ENCODE data around the gene MRPL20. TPM values are rescaled to one million over a fixed set of nuclear protein-coding genes. Genes with fewer than 3 reads are reported as not detected.
"Not testable (repeated sequence)": the region's sequence is repeated elsewhere in the genome, so short reads cannot be mapped to it uniquely, and the experiment has no call there.

MRPL20 gene
- 111 TPM for polyA plus RNA-seq (ENCODE audit: insufficient read length)

DNA sequence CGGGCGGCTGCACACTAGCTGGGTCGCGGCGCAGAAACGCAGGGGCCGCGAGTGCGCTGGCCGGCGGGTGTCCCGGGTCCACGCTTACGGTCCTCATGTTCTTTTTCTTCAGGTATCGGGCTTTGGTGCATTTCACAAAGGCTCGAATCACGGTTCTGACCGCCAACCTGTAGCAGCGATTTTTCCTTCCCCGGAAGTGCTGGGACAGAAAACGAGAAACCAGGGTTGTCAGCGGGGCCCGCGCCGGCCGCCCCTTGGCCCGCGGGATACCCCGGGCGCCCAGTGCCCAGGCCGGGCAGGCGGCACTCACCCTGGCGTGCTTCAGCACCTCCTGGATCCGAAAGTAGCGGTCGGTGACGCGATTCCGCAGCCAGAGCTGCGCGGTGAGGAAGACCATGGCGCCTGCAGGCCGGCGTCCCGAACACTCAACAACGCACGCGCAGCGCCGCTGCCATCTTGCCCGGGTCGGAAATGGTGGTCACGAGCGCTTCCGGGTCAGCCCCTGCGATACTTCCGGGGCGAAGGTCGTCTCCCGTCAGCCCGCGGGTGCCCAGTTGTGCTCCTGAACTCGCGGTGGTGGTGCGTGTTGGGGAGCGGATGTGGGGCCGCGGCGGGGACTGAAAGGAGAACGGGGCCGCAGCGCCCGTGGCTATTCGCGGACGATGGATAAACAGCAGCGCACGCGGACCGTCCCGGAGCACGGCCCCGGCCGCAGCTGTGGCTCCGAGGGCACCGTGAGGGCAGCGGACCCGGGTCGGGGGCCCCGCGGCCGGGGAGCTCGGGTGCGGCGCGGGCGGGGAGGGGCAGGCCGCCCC is at the start of gene MRPL20:
Gene MRPL20 (minus strand): TSS at position 473 of the 815 bp plus-strand sequence. CDS start 76 bp downstream, at position 397.
- DNase-seq (ENCODE audit: low read depth), result peak; percentile 77

DNA sequence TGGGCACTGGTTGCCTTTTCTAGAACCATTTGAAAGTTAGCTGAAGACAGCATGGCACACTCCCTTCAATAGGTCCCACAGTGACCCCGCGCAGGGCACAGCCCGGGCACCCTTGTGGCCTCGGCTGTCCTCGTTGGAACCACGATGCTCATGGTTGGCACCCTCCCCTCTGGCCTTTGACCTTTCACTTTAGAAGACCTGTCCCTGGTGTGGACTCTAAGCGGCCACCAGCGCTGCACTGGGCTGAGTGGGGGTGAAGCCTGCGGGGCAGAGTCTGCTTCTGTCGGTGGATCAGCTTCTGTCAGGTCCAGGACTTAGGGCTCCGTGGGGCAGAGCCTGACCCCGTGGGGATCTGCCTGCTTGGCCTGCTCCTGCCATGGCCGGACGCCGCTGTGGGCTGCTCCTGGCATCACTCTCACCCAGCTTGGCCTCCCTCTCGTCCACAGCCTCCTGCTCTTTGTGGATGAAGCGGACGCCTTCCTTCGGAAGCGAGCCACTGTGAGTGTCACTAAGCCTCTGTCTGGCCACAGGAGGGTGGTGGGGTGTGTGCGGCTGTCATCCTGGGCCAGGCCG is 49.7 kb upstream of the MRPL20 start:
- DNase-seq (ENCODE audit: low read depth), result not testable (repeated sequence)

DNA sequence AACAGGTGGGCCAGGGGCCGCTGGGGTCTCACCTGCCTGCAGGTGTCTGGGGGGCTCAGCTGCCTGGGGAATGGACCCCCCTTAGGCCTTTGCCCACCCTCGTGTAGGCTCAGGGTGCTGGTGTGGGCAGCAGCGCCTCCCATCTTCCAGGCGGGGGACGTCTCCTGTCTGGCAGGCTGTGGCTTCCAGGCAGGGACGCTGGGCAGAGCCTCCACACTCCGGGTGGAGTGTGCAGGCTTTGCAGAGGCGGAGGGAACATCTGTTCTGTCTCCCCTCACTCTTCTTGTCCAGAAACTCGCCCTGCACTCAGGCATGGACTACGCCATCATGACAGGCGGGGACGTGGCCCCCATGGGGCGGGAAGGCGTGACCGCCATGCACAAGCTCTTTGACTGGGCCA is 48.8 kb upstream of the MRPL20 start:
- DNase-seq (ENCODE audit: low read depth), result not testable (repeated sequence)

DNA sequence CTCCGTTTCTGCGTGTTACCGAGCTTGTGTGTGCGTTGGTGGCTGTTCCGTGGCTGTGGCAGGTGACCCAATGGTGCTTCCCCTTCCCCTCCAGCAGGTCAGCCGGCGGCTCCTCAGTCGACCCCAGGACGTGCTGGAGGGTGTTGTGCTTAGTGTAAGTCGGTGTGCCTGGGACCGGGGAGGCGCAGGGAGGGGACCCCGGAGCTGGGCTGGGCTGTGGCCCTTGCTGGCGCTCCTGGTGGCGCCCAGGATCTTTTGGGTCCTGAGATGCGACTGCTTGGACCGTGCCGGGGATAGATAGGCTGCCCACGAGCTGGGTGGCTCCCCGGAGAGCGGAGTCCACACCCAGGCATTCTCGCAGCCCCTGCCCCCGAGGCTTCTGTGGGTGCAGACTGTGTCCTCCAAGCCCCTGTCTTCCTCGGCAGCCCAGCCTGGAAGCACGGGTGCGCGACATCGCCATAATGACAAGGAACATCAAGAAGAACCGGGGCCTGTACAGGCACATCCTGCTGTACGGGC is 48.3 kb upstream of the MRPL20 start:
- no peak for DNase-seq (ENCODE audit: low read depth)

DNA sequence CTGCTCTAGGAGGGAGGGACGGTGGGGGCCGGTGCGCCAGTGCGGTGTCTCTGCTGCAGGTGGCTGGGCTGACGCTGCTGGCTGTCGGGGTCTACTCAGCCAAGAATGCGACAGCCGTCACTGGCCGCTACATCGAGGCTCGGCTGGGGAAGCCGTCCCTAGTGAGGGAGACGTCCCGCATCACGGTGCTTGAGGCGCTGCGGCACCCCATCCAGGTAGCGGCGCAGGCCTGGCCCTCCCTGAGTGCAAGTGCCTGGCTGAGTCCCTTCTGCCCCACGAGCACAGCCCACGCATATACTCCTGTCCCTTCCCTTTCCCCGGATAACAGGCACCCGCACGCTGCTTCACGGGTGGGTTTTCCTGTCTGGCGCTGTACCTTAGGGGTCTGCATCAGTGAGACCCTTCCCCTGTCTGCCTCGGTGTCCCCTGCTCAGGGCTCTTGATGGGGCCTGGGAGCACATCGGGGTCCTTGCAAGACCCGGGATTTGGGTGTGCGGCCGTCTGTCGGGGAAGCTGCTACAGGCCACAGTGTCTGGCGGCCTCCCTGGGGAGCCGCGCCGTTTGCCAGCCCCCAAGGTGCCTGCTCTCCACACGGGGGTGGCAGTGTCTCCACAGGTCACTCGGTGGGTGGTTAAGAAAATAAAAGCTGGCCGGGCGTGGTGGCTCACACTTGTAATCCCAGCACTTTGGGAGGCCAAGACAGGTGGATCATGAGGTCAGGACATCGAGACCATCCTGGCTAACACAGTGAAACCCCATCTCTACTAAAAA is 47.4 kb upstream of the MRPL20 start:
- DNase-seq (ENCODE audit: low read depth), result not testable (repeated sequence)

DNA sequence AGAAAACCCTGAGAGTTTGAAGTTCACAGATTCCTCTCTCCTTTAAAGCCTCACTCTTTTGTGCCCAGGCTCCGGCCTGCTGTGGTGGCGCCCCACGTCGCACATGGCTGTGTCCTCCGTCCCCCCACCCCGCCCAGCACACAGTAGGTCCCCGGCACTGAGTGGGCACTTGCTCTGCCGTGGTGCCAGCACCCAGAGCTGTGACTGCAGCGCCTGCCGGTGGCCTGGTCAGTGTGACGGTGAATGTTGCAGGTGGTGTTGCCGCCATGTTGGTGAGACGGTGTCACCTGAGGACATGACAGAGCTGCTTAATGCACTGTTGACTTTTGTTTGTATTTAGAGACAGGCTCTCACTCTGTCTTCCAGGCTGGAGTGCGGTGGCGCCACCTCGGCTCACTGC is 45.8 kb upstream of the MRPL20 start:
- DNase-seq (ENCODE audit: low read depth), result no peak

DNA sequence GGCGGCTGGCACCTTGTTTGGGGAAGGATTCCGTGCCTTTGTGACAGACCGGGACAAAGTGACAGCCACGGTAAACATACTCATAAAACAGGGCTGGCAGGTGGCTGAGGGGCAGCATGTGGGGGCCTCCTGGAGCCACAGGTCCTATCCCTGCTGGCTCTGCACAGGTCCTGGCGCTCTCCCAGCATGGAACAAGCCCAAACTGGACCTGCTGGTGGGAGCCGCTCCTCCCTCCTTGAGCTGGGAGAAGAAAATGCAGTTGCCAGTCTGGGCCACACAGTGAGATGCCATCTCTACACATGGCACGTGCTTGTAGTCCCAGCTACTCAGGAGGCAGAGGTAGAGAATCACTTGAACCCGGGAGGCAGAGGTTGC is 45.3 kb upstream of the MRPL20 start:
- DNase-seq (ENCODE audit: low read depth), result not testable (repeated sequence)

DNA sequence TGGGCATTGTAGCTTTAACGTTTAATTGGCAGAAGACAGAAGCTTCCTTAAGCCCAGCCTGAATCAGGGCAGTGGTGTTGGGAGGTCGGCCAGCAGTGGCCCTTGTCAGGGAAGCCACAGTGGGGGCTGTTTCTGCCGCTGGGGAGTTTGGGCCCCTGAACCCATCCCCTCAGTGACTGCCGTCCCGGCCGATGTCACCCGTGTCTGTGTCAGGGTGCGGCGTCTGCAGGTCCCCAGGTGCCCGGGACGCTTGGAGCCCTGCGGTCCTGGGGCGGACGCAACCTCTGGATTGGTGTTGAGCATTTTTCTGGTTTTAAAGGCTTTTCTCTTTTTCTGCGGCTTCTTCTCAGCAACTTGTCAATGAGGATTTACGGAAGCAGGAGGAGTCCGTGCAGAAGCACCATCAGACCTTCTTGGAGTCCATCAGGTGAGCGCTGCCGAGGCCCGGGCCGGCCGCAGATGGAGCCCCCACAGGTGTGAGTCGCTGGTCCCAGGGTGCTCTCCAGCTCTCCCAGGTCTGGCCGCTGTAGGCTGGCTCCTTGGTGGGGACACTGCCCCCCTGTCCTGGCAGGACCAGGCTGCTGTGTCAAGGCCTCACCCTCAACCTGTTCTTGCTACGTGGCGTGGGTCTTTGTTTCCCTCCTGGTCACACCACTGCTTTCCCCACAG is 44.7 kb upstream of the MRPL20 start:
- no peak for DNase-seq (ENCODE audit: low read depth)

DNA sequence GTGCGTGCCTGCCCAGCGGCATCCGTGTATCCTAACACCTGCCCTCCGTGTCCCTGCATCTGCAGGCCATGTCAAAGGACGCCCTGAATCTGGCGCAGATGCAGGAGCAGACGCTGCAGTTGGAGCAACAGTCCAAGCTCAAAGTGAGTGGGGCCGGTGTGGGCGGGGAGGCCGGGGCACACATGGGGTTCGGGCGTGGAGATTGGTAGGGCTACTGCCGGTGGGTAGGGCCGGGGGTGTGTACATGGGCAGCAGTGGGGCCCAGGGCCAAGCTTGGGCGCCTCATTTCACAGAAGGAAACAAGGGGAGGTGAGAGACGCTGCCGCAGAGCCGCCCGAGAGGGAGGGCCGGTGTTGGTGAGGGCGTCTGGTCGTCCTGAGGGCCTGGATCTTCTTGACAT is 43.5 kb upstream of the MRPL20 start:
- DNase-seq (ENCODE audit: low read depth), result not testable (repeated sequence)

DNA sequence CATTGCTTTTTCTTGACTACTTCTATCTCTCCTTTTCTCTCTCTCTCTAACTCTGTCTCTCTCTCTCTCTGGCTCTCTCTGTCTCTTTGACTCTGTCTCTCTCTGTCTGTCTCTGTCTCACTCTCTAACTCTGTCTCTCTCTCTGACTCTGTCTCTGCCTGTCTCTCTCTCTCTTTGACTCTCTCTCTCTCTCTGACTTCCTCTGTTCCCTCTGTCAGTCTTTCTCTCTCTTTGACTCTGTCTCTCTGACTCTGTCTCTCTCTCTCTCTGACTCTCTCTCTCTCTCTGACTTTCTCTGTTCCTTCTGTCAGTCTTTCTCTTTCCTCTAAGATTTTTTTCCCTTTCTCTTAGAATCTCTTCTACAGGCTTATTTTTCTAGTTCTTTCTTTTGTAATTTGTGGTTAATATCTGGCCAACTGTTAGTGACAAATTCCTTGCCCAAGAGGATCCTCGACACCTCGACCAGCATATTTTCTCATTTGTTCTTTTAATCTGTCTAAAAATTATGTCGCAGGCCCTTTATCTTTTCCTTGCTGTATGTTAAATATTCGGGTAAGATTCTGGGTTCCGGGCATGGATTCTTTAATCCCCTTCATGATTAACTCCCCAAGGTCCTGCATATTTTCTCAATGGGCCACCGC is 42.1 kb upstream of the MRPL20 start, which contains the start of gene ATAD3C:
Gene ATAD3C (plus strand): TSS at position 591 of the 641 bp plus-strand sequence. CDS start 995 bp downstream, outside the sequence.
- no peak for DNase-seq (ENCODE audit: low read depth)

DNA sequence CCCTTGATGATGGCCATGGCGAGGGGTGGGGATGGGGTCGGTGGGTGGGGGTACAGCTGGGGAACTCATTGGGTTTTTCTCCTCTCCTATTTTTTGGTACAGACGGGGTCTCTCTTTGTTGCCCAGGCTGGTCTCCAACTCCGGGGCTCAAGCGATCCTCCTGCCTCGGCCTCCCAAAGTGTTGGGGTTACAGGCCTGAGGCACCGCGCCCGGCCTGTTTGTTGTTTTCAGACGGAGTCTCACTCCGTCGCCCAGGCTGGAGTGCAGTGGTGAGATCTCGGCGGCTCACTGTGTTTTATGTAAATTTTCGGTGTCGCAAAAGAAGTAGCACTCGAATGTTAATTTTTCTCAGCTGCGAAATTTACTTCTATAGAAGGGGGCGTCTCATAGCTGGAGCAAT is 39.5 kb upstream of the MRPL20 start:
- not testable (repeated sequence) for DNase-seq (ENCODE audit: low read depth)

DNA sequence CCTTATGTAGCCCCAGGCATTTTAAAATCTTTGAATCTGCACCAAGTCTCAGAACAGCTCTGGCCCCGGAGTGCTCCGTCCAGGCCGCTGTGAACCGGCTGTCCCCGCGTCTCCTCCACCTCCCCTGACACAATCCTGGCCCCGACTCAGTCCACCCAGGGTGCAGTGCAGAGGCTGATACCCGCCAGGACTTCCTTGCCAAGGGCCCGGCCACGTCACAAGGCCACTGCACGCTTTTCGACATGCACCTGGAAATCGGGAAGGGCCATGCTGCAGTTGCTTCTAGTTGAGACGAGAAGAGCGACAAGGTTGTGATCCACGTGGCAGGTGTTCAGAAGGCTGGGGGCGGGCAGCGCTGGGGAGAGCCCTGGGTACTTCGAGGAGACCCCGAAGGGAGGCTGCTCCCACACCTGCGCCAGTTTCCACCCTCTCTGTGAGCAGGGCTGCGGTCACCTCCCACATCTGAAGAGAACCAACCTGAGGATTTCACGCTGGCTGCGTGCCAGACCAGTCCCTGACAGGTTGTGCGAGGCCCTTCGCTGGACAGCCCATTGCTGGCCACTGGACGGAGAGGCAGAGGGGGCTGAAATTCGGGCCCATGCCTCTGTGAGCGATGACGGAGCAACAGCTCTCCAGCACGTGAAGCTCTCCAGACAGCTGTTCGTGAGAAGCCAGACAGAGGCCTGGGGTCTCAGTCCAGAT is 35.1 kb upstream of the MRPL20 start:
- no peak for DNase-seq (ENCODE audit: low read depth)

DNA sequence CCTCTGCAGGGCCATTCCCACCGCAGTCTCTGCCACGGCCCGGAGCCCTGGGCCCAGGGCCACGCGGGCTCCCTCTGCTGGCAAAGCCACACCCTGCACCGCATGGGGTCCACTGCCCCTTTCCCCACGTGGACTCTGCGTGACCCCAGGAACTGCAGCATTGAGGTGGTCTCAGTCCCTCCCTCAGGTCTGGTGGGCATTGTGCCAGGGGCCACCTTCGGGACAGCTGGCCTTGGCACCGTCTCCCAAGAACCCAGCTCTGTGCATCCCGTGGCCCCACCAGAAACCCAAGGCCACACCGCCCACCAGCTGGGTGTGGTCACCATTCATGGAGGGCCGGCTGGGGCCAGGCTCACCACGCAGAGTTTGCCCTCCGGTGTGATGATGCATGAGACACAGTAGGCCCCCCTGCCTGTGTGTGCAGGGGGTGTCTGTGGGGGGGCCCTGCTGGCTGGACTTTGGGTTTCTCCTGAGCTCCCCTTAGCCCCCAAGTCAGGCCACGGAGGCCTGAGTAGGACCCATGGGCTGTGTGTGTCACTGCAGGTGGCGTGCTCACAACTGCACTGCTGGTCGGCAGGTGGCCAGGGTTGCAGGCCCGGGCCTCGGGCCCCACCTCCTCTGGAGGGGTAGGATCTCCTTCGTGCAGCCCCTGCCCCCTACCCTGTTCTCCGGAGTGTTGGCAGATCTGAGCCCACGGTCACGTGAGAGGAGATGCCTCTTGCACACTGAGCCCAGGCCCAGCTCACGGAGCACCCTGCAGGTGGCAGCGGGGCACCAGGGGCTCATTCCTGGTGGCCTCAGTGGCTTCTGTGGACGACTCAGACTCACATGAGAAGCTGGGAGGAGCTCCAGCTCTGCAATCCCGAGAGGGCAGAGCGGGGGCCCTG is 34.2 kb upstream of the MRPL20 start:
- DNase-seq (ENCODE audit: low read depth), result no peak

DNA sequence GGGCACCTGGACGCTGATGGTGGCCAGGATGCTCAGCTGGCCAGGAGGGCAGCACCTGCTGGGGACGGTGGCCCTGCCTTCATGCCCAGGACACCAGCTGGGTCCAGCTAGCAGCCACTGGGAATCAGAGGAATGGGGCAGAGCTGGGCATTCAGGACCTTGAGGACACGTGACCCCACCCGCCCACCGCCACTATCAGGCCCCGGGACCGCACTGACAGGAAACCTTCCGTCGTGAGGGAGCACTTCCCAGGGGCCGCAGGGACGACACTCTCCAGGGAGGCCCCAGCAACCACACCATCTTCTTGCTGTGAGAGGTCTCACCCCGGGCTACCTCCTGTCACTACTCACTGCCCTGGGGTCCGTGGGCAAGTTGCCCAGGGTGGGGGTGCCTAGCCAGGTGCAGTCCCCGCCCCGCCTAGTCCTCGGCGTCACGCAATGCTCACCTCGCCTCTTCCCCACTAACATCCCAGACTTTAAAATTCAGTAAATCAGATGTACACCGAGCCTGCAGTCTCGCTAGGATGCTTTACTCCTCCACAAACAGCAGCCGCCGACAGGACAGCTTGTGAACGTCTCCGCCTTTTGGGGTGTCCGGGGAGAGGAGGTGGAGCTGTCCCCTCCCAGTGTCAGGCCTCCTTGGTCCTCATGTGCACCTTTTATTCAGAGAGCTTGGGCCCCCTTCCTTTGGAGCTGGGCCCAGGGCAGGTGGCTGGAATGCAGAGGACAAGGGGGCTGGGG is 33.3 kb upstream of the MRPL20 start:
- no peak for DNase-seq (ENCODE audit: low read depth)

DNA sequence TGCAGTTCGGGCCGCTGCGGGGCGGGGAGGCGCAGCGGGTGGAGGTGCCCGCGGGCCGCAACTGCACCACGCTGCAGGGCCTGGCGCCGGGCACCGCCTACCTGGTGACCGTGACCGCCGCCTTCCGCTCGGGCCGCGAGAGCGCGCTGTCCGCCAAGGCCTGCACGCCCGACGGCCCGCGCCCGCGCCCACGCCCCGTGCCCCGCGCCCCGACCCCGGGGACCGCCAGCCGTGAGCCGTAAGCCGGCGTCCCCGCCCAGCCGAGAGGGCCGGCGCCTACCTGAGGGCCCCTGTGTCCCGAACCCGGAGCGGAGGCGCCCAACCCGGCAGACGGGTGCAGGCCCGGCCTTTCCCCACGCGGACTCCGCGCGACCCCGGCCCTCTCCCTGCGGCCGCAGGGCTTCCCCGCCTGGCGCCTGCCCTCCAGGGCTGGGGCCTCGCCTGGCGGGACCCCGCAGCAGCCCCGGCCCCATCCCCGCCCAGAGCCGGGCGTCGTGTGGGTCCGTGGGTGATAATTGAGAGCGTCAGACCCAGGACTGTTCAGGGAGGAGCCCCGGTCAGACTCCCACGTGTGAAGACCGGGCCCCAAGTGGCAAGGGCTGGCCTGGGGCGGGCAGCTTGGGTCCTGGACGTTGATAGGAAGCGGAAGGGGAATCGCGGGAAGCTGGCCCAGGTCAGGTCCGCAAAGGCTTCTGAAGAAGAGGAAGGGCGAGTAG is 32.6 kb upstream of the MRPL20 start:
- no peak for DNase-seq (ENCODE audit: low read depth)

DNA sequence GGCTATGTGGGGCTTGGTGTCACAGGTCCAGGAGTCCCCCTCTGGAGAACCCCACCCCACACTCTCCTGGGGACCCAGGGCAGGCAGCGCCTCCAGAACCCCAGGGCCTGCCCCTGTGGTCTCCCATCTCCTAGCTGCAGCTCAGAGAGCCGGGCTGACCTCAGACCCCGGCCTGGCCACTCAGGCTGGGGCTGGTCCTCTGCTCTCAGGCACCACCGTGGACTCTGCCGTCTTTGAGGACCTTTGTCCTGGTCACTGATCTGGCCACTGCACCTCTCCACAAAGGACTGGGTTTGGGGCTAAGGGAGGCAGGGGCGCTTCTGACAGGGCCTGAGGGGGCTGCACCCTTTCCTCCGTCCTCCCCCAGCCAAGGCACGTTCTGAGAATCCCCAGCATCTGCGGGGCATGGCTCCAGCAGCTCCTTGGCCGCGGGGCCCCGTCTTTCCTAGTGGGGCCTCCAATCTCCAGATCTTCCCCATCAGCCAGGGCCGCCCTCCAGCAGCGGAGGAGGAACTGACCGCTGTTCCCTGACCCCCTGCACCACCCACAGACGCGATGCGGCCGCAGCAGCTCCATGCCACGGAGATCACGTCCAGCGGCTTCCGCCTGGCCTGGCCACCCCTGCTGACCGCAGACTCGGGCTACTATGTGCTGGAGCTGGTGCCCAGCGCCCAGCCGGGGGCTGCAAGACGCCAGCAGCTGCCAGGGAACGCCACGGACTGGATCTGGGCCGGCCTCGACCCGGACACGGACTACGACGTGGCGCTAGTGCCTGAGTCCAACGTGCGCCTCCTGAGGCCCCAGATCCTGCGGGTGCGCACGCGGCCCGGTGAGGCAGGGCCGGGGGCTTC is 31.7 kb upstream of the MRPL20 start:
- no peak for DNase-seq (ENCODE audit: low read depth)

DNA sequence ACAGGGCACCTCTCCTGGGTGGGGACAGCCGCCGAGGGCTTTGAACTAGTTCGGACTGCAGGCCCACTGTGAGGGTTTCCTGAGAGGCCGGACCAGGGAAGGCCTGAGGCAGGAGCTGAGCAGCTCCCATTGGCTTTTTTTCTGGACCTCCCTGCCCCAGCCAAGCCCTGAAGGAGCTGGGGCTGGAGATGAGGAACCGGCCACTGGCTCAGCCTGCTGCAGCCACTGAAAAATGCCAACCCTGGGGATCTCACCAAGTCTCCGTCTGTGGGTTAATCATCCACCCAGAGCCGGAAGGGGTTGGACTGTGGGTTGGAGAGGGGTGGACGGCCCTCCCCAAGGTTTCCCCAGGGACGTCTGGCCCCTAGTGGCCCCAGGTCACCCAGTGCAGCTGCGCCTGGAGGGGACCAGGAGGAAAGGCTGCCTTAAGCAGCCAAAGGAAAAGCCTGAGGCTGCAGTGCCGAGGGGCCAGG is 30.8 kb upstream of the MRPL20 start:
- no peak for DNase-seq (ENCODE audit: low read depth)
